ENCODE data around the gene POMP. TPM values are rescaled to one million over a fixed set of nuclear protein-coding genes. Genes with fewer than 3 reads are reported as not detected.

POMP gene
- total RNA-seq, 2 donors from 2014 or later, result 70.8 to 73.3 TPM

GRCh38 chr13:28623782-28624706, 34.9 kb upstream of the POMP start:
- no peak overlapping the region for H3K27ac Mint-ChIP-seq
- no peaks in the 10 kb centered on the region for H3K36me3 Mint-ChIP-seq (ENCODE audit: insufficient read depth in 2 of 2)
- no peaks in the 10 kb centered on the region for H3K27me3 Mint-ChIP-seq (ENCODE audit: low read depth)
- ATAC-seq (replicated peaks in 1 of 2) (peak; percentile 41 to 43), DNase-seq (peak in 1 of 2 donors; percentile 9)
- H3K4me3 Mint-ChIP-seq, result no peak overlapping the region
- peaks cover 11% of the 10 kb centered on the region for H3K4me1 Mint-ChIP-seq (ENCODE audit: low read depth)
- H3K9me3 Mint-ChIP-seq, result no peaks in the 10 kb centered on the region

- DNase-seq (no peak), ATAC-seq (replicated peaks in 1 of 2) (no peak)
- Mint-ChIP-seq H3K4me3 (no peak overlapping the region), H3K27me3 (ENCODE audit: low read depth) (no peaks in the 10 kb centered on the region), H3K27ac (no peak overlapping the region), H3K4me1 (ENCODE audit: low read depth) (peaks cover 11% of the 10 kb centered on the region), H3K9me3 (no peaks in the 10 kb centered on the region), H3K36me3 (ENCODE audit: insufficient read depth in 2 of 2) (no peaks in the 10 kb centered on the region)
Measured at GRCh38 chr13:28624707-28625432, 34.1 kb upstream of the POMP start.

GRCh38 chr13:28626266-28626665, 32.7 kb upstream of the POMP start:
- Mint-ChIP-seq H3K27ac (no peak overlapping the region), H3K4me3 (no peak overlapping the region), H3K4me1 (ENCODE audit: low read depth) (peaks cover 11% of the 10 kb centered on the region), H3K27me3 (ENCODE audit: low read depth) (no peaks in the 10 kb centered on the region), H3K9me3 (no peaks in the 10 kb centered on the region), H3K36me3 (ENCODE audit: insufficient read depth in 2 of 2) (no peaks in the 10 kb centered on the region)
- no peak for DNase-seq
- ATAC-seq (replicated peaks in 1 of 2), result no peak

- H3K27me3 Mint-ChIP-seq (ENCODE audit: low read depth), result no peaks in the 10 kb centered on the region
- no peak overlapping the region for H3K27ac Mint-ChIP-seq
- no peaks in the 10 kb centered on the region for H3K36me3 Mint-ChIP-seq (ENCODE audit: insufficient read depth in 2 of 2)
- DNase-seq (no peak), ATAC-seq (replicated peaks in 1 of 2) (no peak)
- H3K4me1 Mint-ChIP-seq (ENCODE audit: low read depth), result peaks cover 11% of the 10 kb centered on the region
- H3K4me3 Mint-ChIP-seq, result no peak overlapping the region
- no peaks in the 10 kb centered on the region for H3K9me3 Mint-ChIP-seq
Measured at GRCh38 chr13:28628241-28628640, 30.7 kb upstream of the POMP start.

GRCh38 chr13:28630869-28631268, 28.1 kb upstream of the POMP start:
- no peaks in the 10 kb centered on the region for H3K9me3 Mint-ChIP-seq
- no peak for ATAC-seq (replicated peaks in 1 of 2)
- no peak for DNase-seq
- H3K4me1 Mint-ChIP-seq (ENCODE audit: low read depth), result no peaks in the 10 kb centered on the region
- H3K36me3 Mint-ChIP-seq (ENCODE audit: insufficient read depth in 2 of 2), result no peaks in the 10 kb centered on the region
- H3K27me3 Mint-ChIP-seq (ENCODE audit: low read depth), result peaks cover 15% of the 10 kb centered on the region
- H3K27ac Mint-ChIP-seq, result no peak overlapping the region
- H3K4me3 Mint-ChIP-seq, result no peak overlapping the region

- no peak for ATAC-seq (replicated peaks in 1 of 2)
- Mint-ChIP-seq H3K27me3 (ENCODE audit: low read depth) (peaks cover 16% of the 10 kb centered on the region), H3K9me3 (no peaks in the 10 kb centered on the region), H3K27ac (no peak overlapping the region), H3K4me1 (ENCODE audit: low read depth) (peaks cover 5% of the 10 kb centered on the region), H3K4me3 (no peak overlapping the region), H3K36me3 (ENCODE audit: insufficient read depth in 2 of 2) (no peaks in the 10 kb centered on the region)
- DNase-seq, result no peak
Measured at GRCh38 chr13:28631801-28632200, 27.1 kb upstream of the POMP start.

GRCh38 chr13:28636069-28636468, 22.9 kb upstream of the POMP start:
- no peak overlapping the region for H3K27ac Mint-ChIP-seq
- ATAC-seq (replicated peaks in 1 of 2) (no peak), DNase-seq (no peak)
- H3K9me3 Mint-ChIP-seq, result no peaks in the 10 kb centered on the region
- H3K4me3 Mint-ChIP-seq, result no peak overlapping the region
- peaks cover 18% of the 10 kb centered on the region for H3K4me1 Mint-ChIP-seq (ENCODE audit: low read depth)
- H3K36me3 Mint-ChIP-seq (ENCODE audit: insufficient read depth in 2 of 2), result no peaks in the 10 kb centered on the region
- H3K27me3 Mint-ChIP-seq (ENCODE audit: low read depth), result peaks cover 16% of the 10 kb centered on the region

GRCh38 chr13:28636677-28637317, 22.1 kb upstream of the POMP start:
- ATAC-seq (replicated peaks in 1 of 2), result peak; percentile 81 to 86
- peaks cover 26% of the 10 kb centered on the region for H3K4me1 Mint-ChIP-seq (ENCODE audit: low read depth)
- no peaks in the 10 kb centered on the region for H3K36me3 Mint-ChIP-seq (ENCODE audit: insufficient read depth in 2 of 2)
- no peak overlapping the region for H3K27ac Mint-ChIP-seq
- H3K27me3 Mint-ChIP-seq (ENCODE audit: low read depth), result peaks cover 16% of the 10 kb centered on the region
- DNase-seq, result peak; percentile 57 to 60
- no peaks in the 10 kb centered on the region for H3K9me3 Mint-ChIP-seq
- H3K4me3 Mint-ChIP-seq, result peak overlapping the region; percentile 16 to 71

GRCh38 chr13:28637714-28638355, 21.1 kb upstream of the POMP start:
- H3K36me3 Mint-ChIP-seq (ENCODE audit: insufficient read depth in 2 of 2), result no peaks in the 10 kb centered on the region
- H3K4me1 Mint-ChIP-seq (ENCODE audit: low read depth), result peaks cover 29% of the 10 kb centered on the region
- ATAC-seq (replicated peaks in 1 of 2), result peak in 1 of 2 donors; percentile 20
- no peaks in the 10 kb centered on the region for H3K9me3 Mint-ChIP-seq
- peaks cover 16% of the 10 kb centered on the region for H3K27me3 Mint-ChIP-seq (ENCODE audit: low read depth)
- H3K27ac Mint-ChIP-seq, result no peak overlapping the region
- H3K4me3 Mint-ChIP-seq, result no peak overlapping the region
- DNase-seq, result no peak

GRCh38 chr13:28638756-28639155, 20.2 kb upstream of the POMP start:
- DNase-seq, result no peak
- peaks cover 29% of the 10 kb centered on the region for H3K4me1 Mint-ChIP-seq (ENCODE audit: low read depth)
- no peak overlapping the region for H3K4me3 Mint-ChIP-seq
- H3K27me3 Mint-ChIP-seq (ENCODE audit: low read depth), result peaks cover 16% of the 10 kb centered on the region
- no peaks in the 10 kb centered on the region for H3K9me3 Mint-ChIP-seq
- H3K27ac Mint-ChIP-seq, result no peak overlapping the region
- no peaks in the 10 kb centered on the region for H3K36me3 Mint-ChIP-seq (ENCODE audit: insufficient read depth in 2 of 2)
- no peak for ATAC-seq (replicated peaks in 1 of 2)

- Mint-ChIP-seq H3K27ac (no peak overlapping the region), H3K36me3 (ENCODE audit: insufficient read depth in 2 of 2) (peaks cover 0 to 1% of the 10 kb centered on the region in 2 donors), H3K4me3 (no peak overlapping the region), H3K9me3 (no peaks in the 10 kb centered on the region), H3K4me1 (ENCODE audit: low read depth) (peaks cover 29% of the 10 kb centered on the region), H3K27me3 (ENCODE audit: low read depth) (no peaks in the 10 kb centered on the region)
- ATAC-seq (replicated peaks in 1 of 2), result no peak
- no peak for DNase-seq
Measured at GRCh38 chr13:28640861-28641599, 17.9 kb upstream of the POMP start.

- H3K27ac Mint-ChIP-seq, result no peak overlapping the region
- H3K36me3 Mint-ChIP-seq (ENCODE audit: insufficient read depth in 2 of 2), result peaks cover 0 to 1% of the 10 kb centered on the region in 2 donors
- no peaks in the 10 kb centered on the region for H3K9me3 Mint-ChIP-seq
- H3K4me3 Mint-ChIP-seq, result no peak overlapping the region
- H3K4me1 Mint-ChIP-seq (ENCODE audit: low read depth), result peaks cover 27% of the 10 kb centered on the region
- DNase-seq (no peak), ATAC-seq (replicated peaks in 1 of 2) (peak; percentile 57 to 59)
- H3K27me3 Mint-ChIP-seq (ENCODE audit: low read depth), result no peaks in the 10 kb centered on the region
Measured at GRCh38 chr13:28641600-28641926, 17.4 kb upstream of the POMP start.

Data from activated T-cell treated with anti-CD3 and anti-CD28 coated beads, Interleukin-2, amount 50 U/mL, for 72 hours (primary cell).